GM08714 (cell line): ENCODE data around the gene NSMCE1.
"Not testable (repeated sequence)": the region's sequence is repeated elsewhere in the genome, so short reads cannot be mapped to it uniquely, and the experiment has no call there.

Source experiments
- H3K4me3 ChIP-seq: fragments of 200-500 bp; sonication (Bioruptor generic); 2 replicates; pipeline ENCODE4 v1.5.1; 2014; ENCODE audit warnings: mild to moderate bottlenecking, low read length, inconsistent platforms
- ZNF274 ChIP-seq: IDR thresholded peaks from 2 replicates; pipeline ENCODE4 v1.6.1; 2012; ENCODE audit warnings: mild to moderate bottlenecking, low read depth, low read length

The NSMCE1 gene

GRCh38 chr16:27289669-27290068, 21.1 kb upstream of the NSMCE1 start:
- H3K4me3 ChIP-seq = no peak overlapping the region
- no peak for TF ChIP-seq ZNF274

DNA sequence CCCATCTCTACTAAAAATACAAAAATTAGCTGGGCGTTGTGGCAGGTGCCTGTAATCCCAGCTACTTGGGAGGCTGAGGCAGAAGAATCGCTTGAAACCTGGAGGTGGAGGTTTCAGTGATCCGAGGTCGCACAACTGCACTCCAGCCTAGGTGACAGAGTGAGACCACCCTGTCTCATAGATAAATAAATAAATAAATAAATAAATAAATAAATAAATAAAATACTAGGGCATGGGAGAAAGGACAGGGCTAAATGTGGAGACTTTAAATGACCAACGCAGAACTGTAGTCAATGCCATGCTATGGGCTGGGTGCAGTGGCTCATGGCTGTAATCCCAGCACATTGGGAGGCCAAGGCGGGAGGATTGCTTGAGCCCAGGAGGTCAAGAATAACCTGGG, 19.7 kb upstream of the NSMCE1 start:
- H3K4me3 ChIP-seq = not testable (repeated sequence)

DNA sequence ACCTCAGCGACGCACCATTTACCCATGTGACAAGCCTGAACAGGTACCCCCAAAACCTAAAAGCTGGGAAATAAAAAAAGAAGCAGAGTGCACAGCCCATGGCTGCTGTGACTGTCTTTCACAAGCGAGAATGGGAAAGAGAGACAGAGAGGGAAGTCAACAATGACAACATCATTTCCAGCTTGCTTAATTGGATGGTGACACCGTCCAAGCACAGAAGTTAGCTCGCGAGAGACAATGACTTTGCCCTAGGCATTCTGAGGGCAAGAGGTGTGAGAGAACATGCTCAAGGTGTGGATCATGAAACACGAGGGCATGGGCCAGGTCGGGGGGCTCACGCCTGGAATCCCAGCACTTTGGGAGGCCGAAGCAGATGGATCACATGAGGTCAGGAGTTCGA, 19.3 kb upstream of the NSMCE1 start:
- H3K4me3 ChIP-seq = no peak overlapping the region
- no peak for TF ChIP-seq ZNF274

DNA sequence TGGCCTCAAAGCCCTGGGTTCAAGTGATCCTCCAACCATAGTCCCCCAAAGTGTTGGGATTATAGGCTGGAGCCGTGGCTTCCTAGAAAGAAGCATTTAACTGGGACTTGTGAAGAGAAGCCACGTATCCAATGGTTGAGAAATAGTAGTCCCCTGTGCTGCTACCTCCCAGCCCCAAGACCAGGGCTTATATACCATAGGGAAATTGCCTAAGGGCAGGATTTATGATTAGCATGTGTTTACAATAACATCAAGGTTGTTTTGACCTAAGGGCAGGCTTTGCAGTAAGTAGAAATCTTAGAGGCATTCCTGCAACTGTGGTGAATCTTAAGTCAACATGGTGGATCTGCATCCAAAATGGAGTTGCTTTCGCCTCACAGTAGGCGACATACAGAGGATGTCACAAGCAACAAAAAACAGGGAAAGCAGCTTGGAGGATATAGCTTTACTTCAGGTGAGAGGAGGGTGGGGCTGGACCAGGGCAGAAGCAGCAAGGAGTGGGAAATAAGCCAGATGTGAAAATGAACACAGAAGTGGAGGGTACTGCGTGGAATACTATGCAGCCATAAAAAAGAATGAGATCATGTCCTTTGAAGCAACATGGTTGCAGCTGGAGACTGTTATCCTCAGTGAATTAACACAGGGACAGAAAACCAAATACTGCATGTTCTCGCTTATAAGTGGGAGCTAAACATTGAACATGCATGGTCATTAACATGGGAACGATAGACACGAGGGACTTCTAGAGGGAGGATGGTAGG, 18.7 kb upstream of the NSMCE1 start:
- TF ChIP-seq ZNF274 = no peak
- H3K4me3 ChIP-seq = no peak overlapping the region

DNA sequence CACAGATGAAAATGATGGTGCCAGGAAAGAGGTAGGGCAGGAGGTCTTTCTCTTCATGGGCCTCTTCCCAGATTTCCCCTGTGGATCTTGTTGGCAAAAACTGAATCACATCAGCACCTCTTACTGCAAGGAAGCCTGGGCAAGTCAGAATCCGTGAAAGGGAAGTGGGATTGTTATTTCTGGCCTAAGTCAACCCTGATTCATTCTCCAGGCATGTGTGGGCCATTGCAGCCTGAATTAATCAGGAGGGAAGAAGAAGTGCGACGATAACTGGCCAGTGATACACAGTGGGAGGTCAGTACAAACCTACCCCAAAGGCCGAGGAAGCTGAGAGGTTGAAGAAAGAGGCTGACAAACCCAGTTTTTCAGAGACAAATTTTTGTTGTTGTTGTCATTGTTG, 17.9 kb upstream of the NSMCE1 start:
- no peak for TF ChIP-seq ZNF274
- no peak overlapping the region for H3K4me3 ChIP-seq

DNA sequence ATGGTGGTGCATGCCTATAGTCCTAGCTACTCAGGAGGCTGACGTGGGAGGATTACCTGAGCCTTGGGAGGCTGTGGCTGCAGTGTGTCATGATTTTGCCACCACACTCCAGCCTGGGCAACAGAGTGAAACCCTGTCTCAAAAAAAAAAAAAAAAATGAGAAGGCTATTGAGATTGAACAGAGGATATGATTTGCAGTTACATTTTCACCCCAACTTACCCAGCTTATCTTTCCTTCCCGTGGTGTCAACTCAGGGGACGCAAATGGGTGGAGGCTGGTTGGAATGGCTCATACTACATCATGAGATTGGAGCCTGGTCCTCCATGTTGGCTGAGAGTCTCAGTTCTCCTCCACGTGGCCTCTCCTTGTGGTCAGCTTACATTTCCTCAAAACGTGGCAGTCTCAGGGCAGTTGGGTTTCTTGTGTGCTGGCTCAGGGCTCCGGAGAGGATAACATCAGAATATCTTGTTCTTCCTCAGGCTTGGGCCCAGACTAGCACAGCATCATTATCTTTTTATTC, 17.2 kb upstream of the NSMCE1 start:
- no peak for TF ChIP-seq ZNF274
- H3K4me3 ChIP-seq = no peak overlapping the region

DNA sequence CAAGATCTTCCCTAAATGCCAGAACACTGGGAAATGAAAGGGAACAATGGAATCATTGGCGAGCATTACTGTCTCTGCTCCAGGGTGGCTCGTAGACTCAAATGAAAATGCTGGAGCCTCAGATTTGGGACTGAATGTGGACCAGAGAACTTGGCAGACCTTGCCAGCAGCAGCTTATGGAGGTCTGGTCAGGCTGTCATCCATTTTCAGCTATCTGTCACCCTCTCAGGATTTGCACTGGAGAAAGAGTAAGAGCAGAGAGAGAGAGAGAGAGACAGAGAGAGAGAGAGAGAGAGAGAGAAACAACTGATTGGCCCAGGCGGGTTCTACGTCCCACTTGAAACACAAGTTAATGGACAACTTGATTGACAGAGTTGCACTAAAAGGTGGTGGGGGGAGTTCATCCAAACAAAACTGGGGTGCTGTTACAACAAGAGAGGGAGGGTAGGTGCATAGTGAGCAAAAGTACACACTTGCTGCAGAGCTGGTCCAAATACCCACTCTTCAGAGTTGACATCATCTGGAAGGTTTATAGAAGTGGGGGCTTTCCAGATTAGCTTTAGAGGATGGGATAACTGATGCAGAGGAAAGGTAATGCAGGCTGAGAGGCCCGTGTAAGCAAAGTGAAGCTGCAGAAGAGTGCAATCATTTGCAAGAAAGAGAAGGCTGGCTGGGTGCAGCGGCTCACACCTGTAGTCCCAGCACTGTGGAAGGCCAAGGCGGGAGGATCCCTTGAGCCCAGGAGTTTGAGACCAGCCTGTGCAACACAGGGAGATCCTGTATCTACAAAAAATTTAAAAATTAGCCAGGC, 16.5 kb upstream of the NSMCE1 start:
- no peak overlapping the region for H3K4me3 ChIP-seq
- TF ChIP-seq ZNF274 = no peak

GRCh38 chr16:27281243-27281642, 12.7 kb upstream of the NSMCE1 start:
- no peak for TF ChIP-seq ZNF274
- no peak overlapping the region for H3K4me3 ChIP-seq

DNA sequence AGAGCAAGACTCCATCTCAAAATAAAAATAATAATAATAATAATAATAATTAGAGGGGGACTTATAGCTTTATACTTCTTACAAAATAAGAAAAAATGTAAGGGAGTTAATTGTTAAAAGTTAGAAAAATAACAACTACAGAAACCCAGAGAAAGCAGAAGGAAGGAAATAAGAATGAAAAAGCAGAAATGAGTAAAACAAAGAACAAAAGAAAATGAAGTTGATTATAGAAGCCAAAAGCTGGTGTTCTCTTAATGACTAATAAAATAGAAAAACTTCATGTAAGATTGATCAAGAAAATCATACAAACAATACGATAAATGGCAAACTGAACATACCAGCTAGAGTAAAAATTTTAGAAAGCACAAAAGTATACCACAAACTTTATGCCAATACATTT, 6.8 kb upstream of the NSMCE1 start:
- no peak for TF ChIP-seq ZNF274

DNA sequence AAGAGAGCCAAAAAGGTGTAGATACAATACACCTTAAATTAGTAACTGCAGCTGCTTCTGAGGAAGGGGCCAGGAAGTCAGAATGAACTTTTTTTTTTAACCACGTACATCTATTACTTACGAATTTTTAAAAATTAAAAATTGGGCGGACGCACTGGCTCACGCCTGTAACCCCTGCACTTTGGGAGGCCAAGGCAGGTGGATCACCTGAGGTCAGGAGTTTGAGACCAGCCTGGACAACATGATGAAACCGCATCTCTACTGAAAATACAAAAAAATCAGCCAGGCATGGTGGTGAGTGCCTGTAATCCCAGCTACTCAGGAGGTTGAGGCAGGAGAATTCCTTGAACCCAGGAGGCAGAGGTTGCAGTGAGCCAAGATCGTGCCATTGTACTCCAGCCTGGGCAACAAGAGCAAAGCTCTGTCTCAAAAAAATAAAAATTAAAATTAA, 5.9 kb upstream of the NSMCE1 start:
- H3K4me3 ChIP-seq = not testable (repeated sequence)

More for the DNA sequence above, 6.8 kb upstream of the NSMCE1 start:
- H3K4me3 ChIP-seq = no peak overlapping the region

- no peak overlapping the region for H3K4me3 ChIP-seq
- no peak for TF ChIP-seq ZNF274
Observed at GRCh38 chr16:27273670-27274423, 5.3 kb upstream of the NSMCE1 start.

GRCh38 chr16:27273330-27273669, 4.7 kb upstream of the NSMCE1 start:
- TF ChIP-seq ZNF274 = no peak
- no peak overlapping the region for H3K4me3 ChIP-seq

GRCh38 chr16:27272697-27273096, 4.1 kb upstream of the NSMCE1 start:
- not testable (repeated sequence) for H3K4me3 ChIP-seq

GRCh38 chr16:27272076-27272475, 3.5 kb upstream of the NSMCE1 start:
- no peak overlapping the region for H3K4me3 ChIP-seq
- TF ChIP-seq ZNF274 = no peak

DNA sequence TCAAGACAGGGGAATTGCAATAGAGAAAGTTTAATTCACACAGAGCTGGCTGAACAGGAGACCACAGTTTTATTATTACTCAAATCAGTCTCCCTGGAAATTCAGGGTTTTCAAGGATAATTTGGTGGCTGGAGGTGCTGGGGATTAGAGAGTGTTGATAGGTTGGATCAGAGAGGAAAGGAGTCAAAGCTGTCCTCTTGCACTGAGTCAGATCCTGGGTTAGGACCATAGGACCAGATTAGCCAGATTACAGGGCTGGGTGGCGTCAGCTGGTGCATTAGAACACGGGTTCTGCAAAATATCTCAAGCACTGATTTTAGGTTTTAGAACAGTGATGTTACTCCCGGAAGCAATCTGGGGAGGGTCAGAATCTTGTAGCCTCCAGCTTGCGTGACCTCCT, 1.8 kb upstream of the NSMCE1 start:
- H3K4me3 ChIP-seq = no peak overlapping the region
- TF ChIP-seq ZNF274 = no peak
